ENCODE measurements around the gene COL9A3.

The COL9A3 gene

DNA sequence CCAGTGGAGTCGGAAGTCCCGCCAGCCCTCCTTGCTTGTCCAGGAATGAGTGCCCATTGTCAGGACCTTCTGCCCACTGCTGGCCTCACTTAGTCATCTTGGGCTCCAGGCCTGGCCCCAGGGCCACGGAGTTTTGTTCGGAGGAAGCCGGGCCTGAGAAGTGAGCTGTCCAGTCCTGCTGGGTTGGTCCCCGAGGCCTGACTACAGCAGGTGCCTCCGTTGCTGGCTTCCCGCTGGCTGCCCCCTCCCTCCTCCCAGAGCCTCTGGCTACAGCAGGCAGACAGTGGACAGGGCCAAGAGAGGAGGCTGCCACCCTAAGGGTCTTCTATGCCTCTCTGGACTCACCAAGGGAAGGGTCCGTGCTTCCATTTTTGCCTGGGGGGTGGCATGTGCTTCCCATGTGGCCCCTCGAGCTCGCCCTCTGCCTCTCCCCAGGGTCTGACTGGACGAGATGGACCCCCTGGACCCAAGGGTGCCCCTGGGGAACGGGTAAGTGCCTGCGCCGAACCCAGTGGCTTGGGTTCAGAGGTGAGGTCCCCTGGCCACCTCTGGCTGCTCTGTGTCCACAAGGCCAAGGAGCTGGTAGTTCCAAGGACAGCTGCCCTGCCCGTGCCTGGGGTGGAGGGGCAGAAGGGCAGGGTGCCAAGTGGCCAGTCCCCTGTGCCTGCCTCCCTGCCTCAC is 2.8 kb downstream of the COL9A3 start:
- TF ChIP-seq, protein P1, sequence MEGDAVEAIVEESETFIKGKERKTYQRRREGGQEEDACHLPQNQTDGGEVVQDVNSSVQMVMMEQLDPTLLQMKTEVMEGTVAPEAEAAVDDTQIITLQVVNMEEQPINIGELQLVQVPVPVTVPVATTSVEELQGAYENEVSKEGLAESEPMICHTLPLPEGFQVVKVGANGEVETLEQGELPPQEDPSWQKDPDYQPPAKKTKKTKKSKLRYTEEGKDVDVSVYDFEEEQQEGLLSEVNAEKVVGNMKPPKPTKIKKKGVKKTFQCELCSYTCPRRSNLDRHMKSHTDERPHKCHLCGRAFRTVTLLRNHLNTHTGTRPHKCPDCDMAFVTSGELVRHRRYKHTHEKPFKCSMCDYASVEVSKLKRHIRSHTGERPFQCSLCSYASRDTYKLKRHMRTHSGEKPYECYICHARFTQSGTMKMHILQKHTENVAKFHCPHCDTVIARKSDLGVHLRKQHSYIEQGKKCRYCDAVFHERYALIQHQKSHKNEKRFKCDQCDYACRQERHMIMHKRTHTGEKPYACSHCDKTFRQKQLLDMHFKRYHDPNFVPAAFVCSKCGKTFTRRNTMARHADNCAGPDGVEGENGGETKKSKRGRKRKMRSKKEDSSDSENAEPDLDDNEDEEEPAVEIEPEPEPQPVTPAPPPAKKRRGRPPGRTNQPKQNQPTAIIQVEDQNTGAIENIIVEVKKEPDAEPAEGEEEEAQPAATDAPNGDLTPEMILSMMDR (IDR thresholded peaks at IDR 0.05; ENCODE audit: low read depth, low read length) = no peak
- no peak for DNase-seq (ENCODE audit: extremely low read depth, low read depth)

DNA sequence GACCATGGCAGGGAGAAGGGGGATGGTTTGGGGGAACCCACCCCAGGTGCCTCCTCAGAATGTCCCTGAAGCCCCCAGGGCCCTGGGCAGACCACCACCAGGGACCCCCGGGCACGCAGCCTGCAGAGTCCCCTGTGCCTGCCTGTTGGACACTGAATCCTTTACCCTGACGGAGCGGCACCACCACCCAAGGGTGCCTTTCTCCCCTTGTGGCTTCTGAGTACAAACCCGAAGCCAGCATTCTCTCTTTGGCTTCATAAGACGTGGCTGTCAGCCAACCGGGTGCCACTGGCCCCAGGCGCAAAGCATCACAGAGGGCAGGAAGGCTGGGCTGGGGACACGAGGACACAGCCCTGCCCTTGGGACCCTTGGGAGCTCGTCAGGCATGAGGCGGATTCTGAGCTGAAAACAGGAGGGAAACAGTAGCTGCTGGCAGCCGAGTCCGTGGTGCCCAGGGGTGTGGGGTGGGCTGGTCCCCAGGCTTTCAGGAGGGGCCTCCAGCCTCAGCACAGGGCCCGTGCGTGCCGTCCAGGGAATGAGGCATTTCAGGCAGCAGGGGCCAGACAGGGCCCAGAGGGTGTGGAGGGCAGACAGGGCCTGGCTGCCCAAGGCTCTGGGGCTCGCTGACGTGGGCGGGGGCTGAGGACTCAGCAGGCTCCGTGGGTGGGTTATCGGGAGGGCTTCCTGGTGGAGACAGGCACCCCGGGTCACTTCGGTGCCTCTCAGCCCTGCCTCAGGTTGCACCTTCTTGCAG is 3.5 kb downstream of the COL9A3 start:
- TF ChIP-seq, protein P1 (IDR thresholded peaks at IDR 0.05; ENCODE audit: low read depth, low read length) = no peak
- DNase-seq (ENCODE audit: extremely low read depth, low read depth) = no peak

DNA sequence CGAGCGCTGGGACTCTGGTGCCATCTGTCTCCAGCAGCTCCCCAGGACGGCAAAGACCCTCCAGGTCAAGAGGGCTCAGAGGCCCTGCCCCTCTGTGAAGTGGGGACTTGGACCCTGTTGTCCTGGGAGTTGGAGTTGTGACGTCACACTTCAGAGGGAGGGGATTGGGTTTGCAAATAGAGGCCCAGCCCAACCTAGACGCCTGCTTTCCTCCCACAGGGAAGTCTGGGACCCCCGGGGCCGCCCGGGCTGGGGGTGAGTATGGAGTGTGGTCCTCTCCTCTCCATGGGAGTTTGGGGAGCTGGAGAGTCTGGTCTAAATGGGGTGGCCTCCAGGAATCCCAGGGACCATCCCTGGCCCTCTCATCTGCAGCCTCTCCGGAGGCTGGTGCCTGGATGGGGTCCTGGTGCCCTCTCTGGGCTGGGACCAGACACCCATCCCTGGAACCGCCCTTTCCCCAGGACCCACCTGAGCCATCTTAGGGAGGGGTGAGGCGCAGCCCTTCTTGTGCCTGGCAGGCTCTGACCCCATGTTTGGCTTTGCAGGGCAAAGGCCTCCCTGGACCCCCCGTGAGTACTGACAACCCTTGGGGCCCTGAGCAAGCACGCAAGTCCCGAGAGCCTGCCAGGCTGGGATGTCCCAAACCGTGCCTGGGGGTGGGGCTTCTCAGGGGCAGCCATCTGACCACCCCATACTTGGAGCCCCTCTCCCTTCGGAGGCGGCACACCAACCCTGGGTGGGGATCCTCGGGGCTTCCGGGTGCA is 4.3 kb downstream of the COL9A3 start:
- TF ChIP-seq, protein P1 (IDR thresholded peaks at IDR 0.05; ENCODE audit: low read depth, low read length) = no peak
- no peak for DNase-seq (ENCODE audit: extremely low read depth, low read depth)

DNA sequence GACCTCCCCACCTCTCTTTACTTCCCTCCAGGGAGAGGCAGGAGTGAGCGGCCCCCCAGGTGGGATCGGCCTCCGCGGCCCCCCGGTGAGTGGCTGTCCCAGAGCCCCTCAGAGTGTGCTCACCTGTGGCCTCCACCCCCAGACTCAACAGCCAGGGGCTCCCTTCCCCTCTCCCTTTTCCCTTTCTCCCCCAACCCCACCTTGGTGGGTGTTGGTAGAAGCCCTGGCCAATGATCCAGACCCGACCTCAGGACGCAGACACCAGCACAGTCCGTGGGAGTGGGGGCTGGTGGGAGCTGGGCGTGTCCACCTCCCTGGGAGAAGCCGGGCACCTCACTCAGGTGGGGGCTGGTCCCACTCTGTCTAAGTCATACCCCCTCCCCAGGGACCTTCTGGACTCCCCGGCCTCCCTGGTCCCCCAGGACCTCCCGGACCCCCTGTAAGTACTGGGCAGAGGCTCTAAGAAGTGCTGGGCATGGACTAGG is 4.9 kb downstream of the COL9A3 start:
- TF ChIP-seq, protein P1 (IDR thresholded peaks at IDR 0.05; ENCODE audit: low read depth, low read length) = no peak
- no peak for DNase-seq (ENCODE audit: extremely low read depth, low read depth)

DNA sequence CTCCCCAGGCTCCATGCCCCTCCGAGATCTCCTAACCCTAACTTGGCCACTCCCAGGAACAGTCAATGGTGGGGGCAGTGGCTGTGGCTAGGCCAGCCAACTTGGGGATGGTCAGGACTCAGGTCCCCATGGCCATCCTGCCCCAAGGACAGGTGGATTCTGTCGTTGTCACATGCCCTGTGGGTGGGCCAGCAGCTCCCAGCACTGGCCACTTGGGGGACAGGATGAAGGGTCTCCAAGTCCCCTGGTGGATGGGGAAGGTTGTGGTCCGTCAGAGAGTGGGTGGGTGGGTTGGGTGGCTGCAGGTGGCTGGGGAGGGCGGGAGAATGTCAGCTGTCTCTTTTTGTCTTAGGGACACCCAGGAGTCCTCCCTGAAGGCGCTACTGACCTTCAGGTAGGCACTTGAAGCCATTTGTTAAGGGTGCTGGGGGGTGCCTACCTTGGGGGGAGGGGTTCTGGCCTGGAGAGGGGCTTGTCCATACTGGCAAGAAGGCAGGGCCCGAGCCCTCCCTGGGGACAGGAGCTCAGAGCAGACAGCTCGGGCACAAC is 5.5 kb downstream of the COL9A3 start:
- no peak for DNase-seq (ENCODE audit: extremely low read depth, low read depth)
- TF ChIP-seq, protein P1 (IDR thresholded peaks at IDR 0.05; ENCODE audit: low read depth, low read length) = no peak

DNA sequence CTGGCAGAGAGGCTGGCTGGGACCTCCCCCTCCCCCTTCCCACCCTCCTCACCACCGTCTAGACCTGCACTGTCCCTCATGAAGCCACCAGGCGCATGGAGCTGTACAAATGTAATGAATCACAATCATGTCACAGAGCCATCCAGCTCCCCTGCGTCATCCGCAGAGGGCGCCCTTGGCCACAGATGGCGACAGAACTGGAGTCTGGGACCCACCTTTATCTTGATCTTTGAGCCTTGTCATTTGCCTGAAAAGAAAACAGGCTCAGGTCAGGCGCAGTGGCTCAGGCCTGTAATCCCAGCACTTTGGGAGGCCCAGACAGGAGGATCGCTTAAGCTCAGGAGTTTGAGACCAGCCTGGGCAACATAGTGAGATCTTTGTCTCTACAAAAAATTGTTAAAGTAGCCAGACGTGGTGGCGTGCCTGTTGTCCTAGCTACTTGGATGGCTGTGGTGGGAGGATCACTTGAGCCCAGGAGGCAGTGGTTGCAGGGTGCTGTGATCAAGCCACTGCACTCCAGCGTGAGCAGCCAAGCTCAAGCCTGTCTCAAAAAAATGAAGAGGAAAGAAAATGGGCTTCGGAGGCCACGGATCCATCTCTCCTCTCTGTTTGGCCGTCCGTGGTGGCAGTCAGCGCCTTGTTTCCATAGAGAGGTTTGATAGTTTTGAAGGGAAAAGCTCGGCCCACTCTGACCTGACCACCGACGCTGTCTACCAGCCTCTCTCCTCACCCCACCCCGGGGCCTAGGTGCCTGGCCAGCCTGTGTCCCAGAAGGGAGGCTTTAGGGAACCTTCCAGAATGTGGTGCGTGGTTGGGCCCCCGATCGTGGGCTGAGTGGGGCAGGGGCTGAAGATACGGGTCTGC is 6.2 kb downstream of the COL9A3 start:
- no peak for DNase-seq (ENCODE audit: extremely low read depth, low read depth)
- TF ChIP-seq, protein P1 (IDR thresholded peaks at IDR 0.05; ENCODE audit: low read depth, low read length) = peak; percentile 6
